Hepatocyte (in vitro differentiated cells): ENCODE results near the gene MEIS1. TPM values are rescaled to one million over a fixed set of nuclear protein-coding genes. Genes with fewer than 3 reads are reported as not detected.

Source experiments
- DNase-seq: peaks from one replicate; pipeline ENCODE4 v3.0.0-alpha.2; 2016; ENCODE audit warnings: low spot score
- H2AFZ ChIP-seq: fragments of 200-600 bp; sonication (generic); 2 replicates; pipeline ENCODE4 v1.6.0; 2016; ENCODE audit warnings: antibody characterized with exemption, mild to moderate bottlenecking
- H3K27ac ChIP-seq: fragments of 200-600 bp; sonication (generic); 2 replicates; pipeline ENCODE4 v1.5.1; 2016; ENCODE audit warnings: mild to moderate bottlenecking
- H3K27me3 ChIP-seq: fragments of 200-600 bp; sonication (generic); 2 replicates; pipeline ENCODE4 v1.6.1; 2016
- H3K36me3 ChIP-seq: fragments of 200-600 bp; sonication (generic); replicated peaks from 2 replicates; pipeline ENCODE4 v1.5.1; 2016; ENCODE audit warnings: low read depth; ENCODE audit not compliant: insufficient read depth
- H3K4me1 ChIP-seq: fragments of 200-600 bp; sonication (generic); 2 replicates; pipeline ENCODE4 v1.5.1; 2016; ENCODE audit warnings: mild to moderate bottlenecking, moderate library complexity; ENCODE audit not compliant: insufficient read depth
- H3K4me2 ChIP-seq: fragments of 200-600 bp; sonication (generic); 2 replicates; pipeline ENCODE4 v1.6.0; 2016
- H3K4me3 ChIP-seq: fragments of 200-600 bp; sonication (generic); 2 replicates; pipeline ENCODE4 v1.5.1; 2016; ENCODE audit warnings: mild to moderate bottlenecking
- H3K79me2 ChIP-seq: fragments of 200-600 bp; sonication (generic); 2 replicates; pipeline ENCODE4 v1.6.0; 2017; ENCODE audit warnings: mild to moderate bottlenecking
- H3K9me2 ChIP-seq: fragments of 200-600 bp; sonication (generic); replicated peaks from 2 replicates; pipeline ENCODE4 v1.6.0; 2017; ENCODE audit warnings: mild to moderate bottlenecking; ENCODE audit not compliant: insufficient read depth
- H3K9me3 ChIP-seq: fragments of 200-600 bp; sonication (generic); 2 replicates; pipeline ENCODE4 v1.5.1; 2016; ENCODE audit warnings: low read depth, mild to moderate bottlenecking
- H4K20me1 ChIP-seq: fragments of 200-600 bp; sonication (generic); 2 replicates; pipeline ENCODE4 v1.6.0; 2016; ENCODE audit warnings: mild to moderate bottlenecking; ENCODE audit not compliant: insufficient read depth, poor library complexity, severe bottlenecking
- CTCF ChIP-seq: fragments of 200-600 bp; sonication (generic); IDR thresholded peaks from 2 replicates; pipeline ENCODE4 v1.5.1; 2016; ENCODE audit warnings: antibody characterized with exemption, mild to moderate bottlenecking; ENCODE audit not compliant: poor library complexity
- EZH2 ChIP-seq: fragments of 200-600 bp; sonication (generic); IDR thresholded peaks from 2 replicates; pipeline ENCODE4 v1.6.1; 2016; ENCODE audit warnings: antibody characterized with exemption, mild to moderate bottlenecking, borderline replicate concordance
- EZH2phosphoT487 ChIP-seq: fragments of 200-600 bp; sonication (generic); IDR thresholded peaks from one replicate; pipeline ENCODE4 v1.6.1; 2018; ENCODE audit warnings: antibody characterized with exemption, mild to moderate bottlenecking, low read depth, moderate library complexity; ENCODE audit not compliant: unreplicated experiment, severe bottlenecking
- WGBS: methylation state at CpG from one replicate; pipeline ENCODE4 v1.1.6; 2016; ENCODE audit warnings: low lambda C conversion rate; ENCODE audit errors: missing lambda C conversion rate; 5-methylcytosine and 5-hydroxymethylcytosine counted together
- polyA plus RNA-seq: library from polyadenylated mRNA; unstranded; fragments of >200 nt; fragmentation: Nextera tagmentation; extraction: Ambion mirVana; gene quantifications from 2 replicates; pipeline ENCODE4 v1.2.1, GENCODE V29; 2016
- total RNA-seq: library from RNA; depleted of rRNA; stranded (reverse); fragments of >200 nt; gene quantifications from 2 replicates; pipeline ENCODE4 v1.2.3, GENCODE V29; 2014

MEIS1 gene
- total and polyA plus RNA-seq, 2 experiments from 2014 or later, result 29.6 to 35.5 TPM

GRCh38 chr2:66501267-66501666 lies 66.3 kb downstream of the MEIS1 start:
- H3K27me3 ChIP-seq, result no peaks in the 10 kb centered on the region
- H3K79me2 ChIP-seq, result peaks cover 53% of the 10 kb centered on the region
- H3K4me1 ChIP-seq, result no peaks in the 10 kb centered on the region
- H3K9me2 ChIP-seq, result no peaks in the 10 kb centered on the region
- no peak overlapping the region for H3K4me2 ChIP-seq
- no peaks in the 10 kb centered on the region for H3K9me3 ChIP-seq
- no peak for DNase-seq
- no peak overlapping the region for H3K4me3 ChIP-seq
- H4K20me1 ChIP-seq, result peaks cover 5% of the 10 kb centered on the region
- no peak overlapping the region for H2AFZ ChIP-seq
- H3K27ac ChIP-seq, result no peak overlapping the region
- H3K36me3 ChIP-seq, result no peaks in the 10 kb centered on the region
- no peak for TF ChIP-seq CTCF
- TF ChIP-seq EZH2phosphoT487, result no peak
- no peak for TF ChIP-seq EZH2

- H3K27me3 ChIP-seq, result no peaks in the 10 kb centered on the region
- DNase-seq, result no peak
- WGBS, result 97% methylated on average over 5 of the region's 5 CpGs
- H3K4me2 ChIP-seq, result no peak overlapping the region
- H3K9me2 ChIP-seq, result no peaks in the 10 kb centered on the region
- H3K4me1 ChIP-seq, result peaks cover 30% of the 10 kb centered on the region
- H3K9me3 ChIP-seq, result no peaks in the 10 kb centered on the region
- no peak overlapping the region for H3K4me3 ChIP-seq
- H3K79me2 ChIP-seq, result peaks cover 45% of the 10 kb centered on the region
- no peaks in the 10 kb centered on the region for H3K36me3 ChIP-seq
- TF ChIP-seq EZH2phosphoT487, result no peak
- no peak for TF ChIP-seq EZH2
- TF ChIP-seq CTCF, result no peak
- no peak overlapping the region for H3K27ac ChIP-seq
- H2AFZ ChIP-seq, result no peak overlapping the region
- peaks cover 16% of the 10 kb centered on the region for H4K20me1 ChIP-seq
Measured at GRCh38 chr2:66506265-66506664, 71.3 kb downstream of the MEIS1 start.

GRCh38 chr2:66507673-66508201 lies 72.8 kb downstream of the MEIS1 start:
- H3K9me2 ChIP-seq, result no peaks in the 10 kb centered on the region
- H3K36me3 ChIP-seq, result no peaks in the 10 kb centered on the region
- peak overlapping the region; percentile 68 for H3K4me2 ChIP-seq
- peaks cover 30% of the 10 kb centered on the region for H3K4me1 ChIP-seq
- no peak for DNase-seq
- H3K27me3 ChIP-seq, result no peaks in the 10 kb centered on the region
- peaks cover 41% of the 10 kb centered on the region for H3K79me2 ChIP-seq
- no peak for TF ChIP-seq CTCF
- no peak for TF ChIP-seq EZH2
- TF ChIP-seq EZH2phosphoT487, result no peak
- peaks cover 16% of the 10 kb centered on the region for H4K20me1 ChIP-seq
- peak overlapping the region; percentile 45 for H3K27ac ChIP-seq
- no peaks in the 10 kb centered on the region for H3K9me3 ChIP-seq
- WGBS, result 23% methylated on average over 13 of the region's 13 CpGs
- no peak overlapping the region for H2AFZ ChIP-seq
- H3K4me3 ChIP-seq, result no peak overlapping the region
